C1 segment of cervical spinal cord (tissue), 14 donors: ENCODE measurements around the gene KCNK7.

ENCODE experiments used
- DNase-seq, 14 donors: peaks; one replicate each; lab custom pipeline; 2025; lab: John Stamatoyannopoulos, UW

Gene KCNK7

DNA sequence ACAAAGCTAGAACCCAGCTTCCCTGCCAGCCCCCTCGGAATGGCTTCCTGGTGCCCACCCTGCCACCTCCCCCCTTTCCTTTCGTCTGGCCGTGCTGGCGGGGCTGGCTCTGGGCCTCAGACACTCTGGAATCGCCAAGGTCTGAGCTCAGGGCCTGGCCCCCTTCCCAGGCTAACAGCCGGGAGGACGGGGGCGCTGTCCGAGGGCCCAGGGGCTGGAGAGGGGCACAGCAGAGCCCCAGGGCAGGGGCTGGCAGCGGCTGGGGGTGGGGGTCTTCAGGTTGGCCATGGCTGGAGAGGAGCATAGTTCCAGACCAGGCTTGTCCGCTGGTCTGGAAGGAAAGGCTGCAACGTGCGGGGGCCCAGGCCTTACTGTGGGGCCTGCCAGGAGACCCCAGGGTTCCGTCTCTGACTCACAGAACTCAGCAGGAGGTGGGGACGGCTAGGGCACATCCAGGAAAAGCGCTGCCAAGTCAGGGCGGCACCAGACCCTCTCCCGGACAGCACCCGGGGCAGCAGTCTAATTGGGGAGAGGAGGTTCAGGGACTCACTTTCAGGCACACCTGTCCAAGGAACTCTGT, 36.6 kb downstream of the KCNK7 start:
- peak in 11 of 14 donors; percentile 42 to 87 (median 69) for DNase-seq

DNA sequence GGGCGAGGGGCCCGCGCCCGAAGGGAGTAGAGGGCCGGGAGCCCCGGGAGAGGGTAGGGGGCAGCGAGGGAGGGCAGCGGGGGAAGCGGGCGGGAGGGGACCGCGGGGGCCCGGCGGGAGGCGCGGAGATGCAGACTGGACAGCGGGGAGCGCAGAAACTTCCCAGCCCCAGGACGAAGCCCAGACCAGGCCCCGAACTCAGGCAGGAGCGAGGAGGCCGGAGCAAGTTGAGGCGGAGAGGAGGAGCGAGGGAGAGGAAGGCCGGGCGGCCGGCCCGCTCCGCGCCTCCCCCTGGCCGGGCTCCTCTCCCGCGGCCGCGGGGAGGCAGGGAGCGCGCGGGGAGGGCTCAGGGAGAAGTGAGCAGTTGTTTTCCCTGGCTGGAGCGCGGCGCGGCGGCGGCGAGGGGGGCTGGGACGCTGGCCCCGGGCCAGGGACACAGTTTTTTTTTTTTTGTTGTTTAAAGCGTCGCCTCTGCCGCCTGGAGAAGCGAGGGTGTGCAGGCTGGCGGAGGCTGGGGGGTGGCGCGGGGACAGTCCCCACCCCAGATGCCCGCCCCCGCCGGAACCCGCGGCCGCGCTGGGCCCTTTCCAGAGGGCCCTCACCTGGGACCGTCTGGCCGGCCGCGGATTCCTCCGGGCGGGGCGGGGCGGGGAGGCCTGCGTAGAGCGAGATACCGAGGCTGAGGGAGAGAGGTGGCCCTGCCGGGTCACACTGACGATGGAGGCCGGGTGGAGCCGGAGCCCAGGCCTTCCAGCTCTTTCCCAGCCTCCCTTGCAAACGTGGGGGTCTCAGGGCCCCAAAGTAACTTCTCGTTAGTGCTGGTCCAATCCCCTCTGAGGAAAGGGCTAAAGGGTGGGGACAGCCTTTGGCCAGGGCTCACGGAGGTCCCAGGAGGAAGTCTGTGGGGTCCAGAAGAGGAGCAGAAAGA, 37.3 kb downstream of the KCNK7 start, which contains the start of gene LTBP3:
Gene LTBP3 (minus strand): TSS at position 358 of the 928 bp plus-strand sequence. CDS start 400 bp downstream, outside the sequence.
- DNase-seq, result peak in 13 of 14 donors; percentile 38 to 88 (median 76)

DNA sequence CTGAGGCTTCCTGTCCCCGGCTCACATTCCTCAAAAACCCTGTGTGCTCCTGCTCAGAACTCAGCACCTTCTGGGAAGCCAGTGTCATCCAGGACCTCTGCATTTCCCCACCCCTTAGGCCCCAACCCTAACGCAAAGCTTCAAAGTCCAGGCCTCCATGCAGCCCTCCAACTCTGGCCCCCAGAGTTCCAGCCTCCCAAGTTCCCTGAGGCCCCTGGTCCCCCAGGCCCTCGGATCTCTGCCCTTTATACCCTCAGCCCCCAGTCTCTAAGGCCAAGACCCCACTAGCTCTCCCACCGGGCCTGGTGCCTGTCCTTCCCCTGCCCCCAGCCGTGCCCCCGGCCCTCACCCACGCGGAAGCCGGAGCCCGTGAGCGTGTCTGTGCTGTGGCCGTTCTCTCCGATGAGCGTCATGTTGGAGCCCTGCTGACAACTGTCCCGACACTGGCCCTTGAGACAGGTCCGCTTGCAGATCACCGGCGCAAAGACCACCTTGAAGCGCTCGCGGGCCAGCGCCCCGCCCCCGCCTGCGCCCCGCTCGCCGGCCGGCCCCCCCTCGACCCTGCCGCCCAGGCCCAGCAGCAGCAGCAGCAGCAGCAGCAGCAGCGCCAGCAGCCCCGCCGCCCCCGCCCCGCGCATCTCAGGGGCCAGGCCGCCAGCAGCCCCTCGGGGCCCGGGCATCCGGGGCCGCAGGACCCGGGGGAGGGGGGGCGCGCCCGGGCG, 38.2 kb downstream of the KCNK7 start:
- peak in 7 of 14 donors; percentile 10 to 64 (median 38) for DNase-seq

DNA sequence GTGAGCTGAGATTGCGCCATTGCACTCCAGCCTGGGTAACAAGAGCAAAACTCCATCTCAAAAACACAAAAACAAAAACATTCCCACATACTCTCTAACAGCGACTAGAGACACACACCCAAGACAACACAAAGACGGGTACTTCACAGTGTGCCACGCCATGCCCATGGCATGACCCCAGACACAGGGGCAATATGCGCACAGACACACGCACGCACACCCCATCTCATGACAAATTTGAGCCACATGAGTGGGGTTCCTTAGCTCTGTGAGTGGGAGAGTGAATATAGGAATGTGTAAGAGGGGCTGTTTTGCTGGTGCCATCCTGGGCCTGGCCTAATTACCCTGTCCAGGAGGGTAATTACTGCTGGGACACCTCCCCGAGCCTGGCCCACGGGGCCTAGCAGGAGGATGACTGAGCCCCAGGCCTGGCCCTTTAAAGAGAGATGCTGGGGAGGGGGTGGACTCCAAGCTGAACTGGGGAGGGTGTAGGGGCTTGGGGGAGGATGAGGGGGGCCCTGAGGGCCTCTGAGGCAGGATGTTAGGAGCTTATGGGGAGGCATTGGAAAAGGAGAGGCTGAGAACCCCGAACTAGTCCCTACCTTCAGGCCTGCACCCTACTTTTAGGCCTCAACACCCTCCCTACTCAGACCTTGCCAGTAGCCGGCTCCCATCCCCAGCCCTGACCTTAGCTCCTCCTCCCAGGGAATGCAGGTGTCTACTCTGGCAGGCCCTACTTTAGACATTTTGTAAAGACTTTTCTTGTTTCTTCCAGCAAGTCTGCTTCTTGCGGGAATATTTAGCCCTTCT, 38.9 kb downstream of the KCNK7 start:
- DNase-seq, result peak in 2 of 14 donors; percentile 49 to 55

DNA sequence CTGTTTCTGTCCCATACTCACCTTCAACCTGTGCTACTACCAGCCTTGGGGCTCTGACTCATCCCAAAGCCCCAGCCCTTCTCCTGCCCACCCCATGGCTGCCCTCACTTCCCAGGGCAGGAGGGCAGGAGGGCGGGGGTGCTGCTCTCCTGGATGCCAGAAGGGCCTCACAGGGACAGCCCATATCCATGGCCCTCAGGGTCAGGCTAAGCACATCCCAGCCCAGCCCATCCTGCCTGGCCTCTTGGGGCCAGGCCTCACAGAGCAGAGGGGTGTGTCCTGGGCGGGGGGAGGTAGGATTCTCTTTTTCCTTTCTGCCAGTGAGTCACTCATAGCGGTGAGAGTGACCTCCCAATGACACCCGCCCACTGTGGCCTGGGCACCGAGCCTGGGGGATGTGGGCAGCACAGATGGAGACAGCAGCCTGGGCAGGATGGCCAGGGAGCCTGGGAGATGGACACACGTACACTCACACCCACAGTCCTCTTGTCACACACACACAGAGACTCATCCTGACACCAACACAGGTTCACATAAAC, 39.8 kb downstream of the KCNK7 start:
- peak in 2 of 14 donors; percentile 13 to 61 for DNase-seq

DNA sequence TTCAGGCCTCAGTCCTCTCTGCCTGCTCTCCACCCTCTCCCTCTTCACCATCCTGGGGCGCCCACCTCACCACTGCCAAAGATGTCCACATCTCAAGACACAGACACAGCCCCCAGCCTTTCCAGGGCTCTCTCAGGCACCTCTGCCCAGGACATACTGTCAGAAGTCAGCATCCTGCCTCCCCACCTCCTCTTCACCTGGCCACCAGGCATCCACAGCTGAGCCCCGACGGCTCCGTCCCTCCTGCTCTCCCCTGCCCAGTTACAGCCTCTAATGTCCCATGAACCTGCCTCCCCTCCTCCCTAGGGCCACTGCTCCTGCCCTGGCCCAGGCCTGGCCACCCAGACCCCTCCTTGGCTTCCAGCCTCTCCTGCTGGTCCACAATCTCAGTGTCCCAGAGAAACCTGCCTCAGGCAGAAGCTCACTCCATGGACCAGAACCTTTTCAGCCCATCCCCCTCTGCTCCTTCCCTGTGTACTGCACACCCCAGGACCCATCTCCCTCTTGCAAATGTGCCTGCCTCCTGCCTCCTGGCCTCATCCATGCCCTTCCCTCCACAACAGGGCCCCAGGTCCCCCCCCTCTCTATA, 40.7 kb downstream of the KCNK7 start:
- no peak for DNase-seq

DNA sequence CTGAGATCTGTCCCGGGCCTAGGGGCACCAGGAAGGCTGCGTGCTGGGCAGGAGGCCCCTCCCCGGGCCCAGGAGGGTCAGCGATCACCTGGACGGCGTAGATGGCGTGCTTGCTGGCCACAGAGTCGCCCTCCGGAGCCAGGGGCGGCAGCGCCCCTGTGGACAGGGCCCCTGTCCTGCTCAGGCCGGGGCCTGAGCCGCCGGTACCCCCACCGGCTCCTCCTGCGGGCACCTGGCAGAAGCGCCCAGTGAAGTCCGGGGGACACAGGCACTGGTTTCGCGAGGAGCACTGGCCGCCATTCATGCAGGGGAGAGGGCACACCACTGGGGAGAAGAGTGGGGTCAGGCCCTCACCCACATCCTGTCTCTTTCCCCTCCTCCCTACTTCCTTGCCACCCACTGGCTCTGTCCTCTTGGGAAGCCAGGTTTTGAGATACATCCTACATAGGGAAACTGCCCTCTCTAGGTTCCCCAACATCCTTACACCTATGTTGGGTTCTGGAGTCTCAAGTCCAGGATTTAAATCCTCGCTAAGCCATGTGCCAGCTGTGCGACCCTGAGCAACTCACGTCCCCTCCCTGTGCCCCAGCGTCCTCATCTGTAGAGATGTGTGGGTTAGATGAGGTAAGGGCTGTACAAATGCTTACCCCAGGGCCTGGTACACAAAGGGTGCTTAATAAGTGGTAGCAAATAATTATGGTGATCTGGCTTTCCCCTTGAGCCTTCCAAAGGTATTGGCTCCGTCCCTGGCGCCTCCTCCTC, 41.4 kb downstream of the KCNK7 start:
- DNase-seq, result no peak

DNA sequence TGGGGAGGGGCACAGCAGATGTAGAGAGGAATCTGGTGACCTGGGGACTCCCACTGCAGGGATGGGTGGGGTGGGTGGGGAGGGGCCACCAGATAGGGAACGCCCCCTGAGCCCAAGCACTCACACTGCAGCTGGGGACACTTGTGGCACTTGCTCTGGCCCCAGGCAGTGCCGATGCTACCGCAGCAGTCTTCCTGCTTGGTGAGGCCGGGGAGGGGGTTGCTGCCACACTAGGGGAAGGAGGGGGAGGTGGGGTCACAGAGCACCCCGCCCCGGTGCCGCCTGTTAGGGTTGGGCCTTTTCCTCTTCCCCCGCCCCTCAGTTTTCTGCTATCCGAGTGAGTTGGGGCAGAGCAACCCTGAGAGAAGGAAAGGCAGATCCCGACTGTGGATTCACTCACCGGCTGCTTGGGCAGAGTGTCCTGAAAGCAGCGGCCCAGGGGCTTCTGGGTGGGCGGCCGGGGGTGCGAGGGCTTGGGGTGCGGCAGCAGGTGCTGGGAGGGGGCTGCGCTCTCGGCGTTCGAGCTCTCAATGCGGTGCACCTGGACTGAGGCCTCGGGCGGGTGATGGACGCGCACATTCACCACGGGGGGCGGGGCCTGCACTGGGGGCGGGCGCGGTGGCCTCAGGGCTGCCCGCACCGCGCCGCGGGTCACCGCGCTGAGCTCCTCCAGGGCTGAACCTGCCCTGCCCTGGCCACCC, 42.1 kb downstream of the KCNK7 start:
- DNase-seq, result no peak

DNA sequence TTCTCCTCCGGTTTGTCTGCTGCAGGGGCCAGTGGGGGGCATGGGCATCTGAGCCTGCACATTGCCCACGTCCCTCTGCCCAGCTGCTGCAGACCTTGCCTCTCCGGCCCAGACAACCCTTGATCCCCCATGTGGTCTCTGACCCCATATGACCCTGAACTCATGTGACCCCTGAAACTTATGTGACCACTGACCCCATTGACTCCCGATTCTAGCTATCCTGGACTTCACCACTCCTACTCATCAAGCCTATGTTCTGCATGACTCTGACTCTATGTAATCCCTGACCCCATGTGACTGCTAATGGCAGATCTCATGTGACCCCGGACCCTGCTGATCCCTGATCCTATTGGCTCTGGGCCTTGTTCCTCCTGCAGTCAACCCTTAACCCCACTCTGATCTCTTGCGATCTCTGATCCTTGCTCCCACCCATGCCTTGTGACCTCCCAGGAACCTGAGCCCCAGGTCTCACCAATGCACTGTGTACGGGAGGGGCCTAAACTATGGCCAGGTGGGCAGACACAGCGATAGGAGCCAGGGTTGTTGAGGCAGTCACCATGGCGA, 43.1 kb downstream of the KCNK7 start:
- no peak for DNase-seq

DNA sequence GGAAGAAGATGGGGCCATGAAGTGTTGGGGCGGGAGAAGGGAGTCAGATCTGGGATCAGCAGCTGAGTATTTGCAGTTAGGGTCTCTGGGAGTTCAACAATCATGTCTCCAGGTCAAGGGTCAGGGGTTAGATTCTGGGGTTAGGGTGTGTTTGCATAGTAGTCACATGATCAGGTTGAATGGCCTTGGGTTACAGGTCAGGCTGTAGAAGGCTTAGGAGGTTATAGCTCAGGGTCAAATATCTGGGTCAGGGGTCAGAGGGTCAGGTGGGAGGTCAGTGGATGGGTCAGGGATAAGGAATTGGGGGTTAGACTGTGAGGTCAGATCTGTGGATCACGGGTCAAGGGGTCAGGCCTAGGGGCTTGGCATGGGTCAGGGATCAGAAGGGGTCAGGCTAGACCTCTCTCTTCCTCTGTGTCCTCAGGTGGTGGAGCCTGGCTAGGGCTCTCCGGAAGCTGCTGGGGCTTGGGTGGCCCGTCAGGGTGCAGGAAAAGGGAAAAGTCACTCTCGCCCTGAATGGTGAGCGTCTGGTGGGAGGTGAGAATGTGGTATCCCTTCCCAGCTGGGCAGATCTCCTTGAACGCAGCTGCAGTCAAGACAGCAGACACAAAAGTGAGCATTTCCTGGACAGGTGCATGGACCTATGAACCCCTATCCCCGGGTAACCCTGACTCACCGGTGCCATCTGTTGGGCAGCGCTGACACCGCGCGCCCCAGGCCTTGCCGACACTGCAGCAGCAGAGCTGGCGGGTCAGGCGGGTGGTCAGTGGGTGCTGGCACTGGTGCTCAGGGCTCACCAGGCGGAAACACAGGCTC, 43.8 kb downstream of the KCNK7 start:
- no peak for DNase-seq

DNA sequence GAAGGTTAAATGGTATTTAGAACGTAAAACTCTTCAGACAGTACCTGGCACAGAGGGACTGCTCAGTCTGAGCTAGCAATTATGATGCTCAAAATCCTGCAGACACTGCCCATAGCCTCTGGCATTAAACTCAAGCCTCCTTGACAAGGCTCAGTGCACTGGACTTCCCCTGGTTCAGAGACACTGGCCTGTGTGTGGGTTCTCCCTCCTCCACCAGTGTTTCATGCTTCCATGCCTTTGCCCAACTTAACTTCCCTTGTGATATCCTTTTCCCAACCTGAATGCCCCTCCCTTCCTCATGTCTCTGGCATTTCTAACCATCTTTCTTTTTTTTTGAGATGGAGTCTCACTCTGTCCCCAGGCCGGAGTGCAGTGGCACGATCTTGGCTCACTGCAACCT, 46.5 kb downstream of the KCNK7 start:
- no peak for DNase-seq

DNA sequence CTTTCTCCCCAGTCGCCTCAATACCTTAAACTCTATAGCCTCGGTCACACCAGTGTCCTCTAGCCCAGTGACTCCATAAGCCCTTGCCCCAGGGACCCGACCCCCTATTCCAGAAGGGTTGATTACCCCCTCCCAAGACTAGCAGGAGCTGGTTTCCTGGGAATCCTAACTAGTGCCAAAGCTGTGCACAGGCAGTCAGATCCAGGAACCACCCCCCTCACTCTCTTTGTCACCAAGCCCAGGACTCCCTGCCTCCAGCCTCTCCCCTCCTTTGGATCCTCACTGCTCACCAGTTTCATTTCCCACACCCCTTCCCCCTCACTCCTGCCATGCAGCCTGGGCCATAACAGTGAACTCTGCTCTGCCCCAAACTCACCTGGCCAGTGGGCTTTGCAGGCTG, 47.2 kb downstream of the KCNK7 start:
- DNase-seq, result peak in 4 of 14 donors; percentile 15 to 60 (median 46)

DNA sequence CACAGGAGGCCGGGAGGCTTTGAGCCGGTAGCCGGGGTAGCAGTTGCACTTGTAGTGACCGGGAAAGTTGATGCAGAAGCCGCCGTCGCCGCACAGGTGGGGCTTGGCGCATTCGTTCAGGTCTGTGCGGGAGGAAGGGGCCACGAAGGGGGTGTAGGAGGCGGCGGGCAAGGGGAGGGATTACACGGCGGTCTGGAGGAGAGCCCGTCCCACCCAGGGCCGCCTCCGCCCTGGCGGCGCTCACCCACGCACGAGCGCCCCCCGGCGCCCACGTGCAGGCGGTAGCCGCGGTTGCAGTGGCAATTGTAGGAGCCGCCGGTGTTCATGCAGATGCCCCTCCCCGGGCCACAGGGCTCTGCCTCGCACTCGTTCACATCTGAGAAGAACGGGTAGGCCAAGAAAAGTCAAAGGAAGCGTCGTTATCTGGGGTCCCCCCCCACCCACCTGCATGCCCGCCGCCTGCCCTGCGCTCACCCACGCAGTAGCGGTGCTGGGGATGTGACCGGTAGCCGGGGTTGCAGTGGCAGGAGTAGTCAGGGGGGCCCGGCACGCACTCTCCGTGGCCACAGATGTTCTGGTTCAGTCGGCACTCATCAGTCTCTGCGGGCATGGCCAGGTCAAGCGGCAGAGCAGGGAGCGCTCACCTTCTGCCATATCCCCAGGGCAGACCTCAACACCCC, 48.0 kb downstream of the KCNK7 start:
- DNase-seq, result no peak

DNA sequence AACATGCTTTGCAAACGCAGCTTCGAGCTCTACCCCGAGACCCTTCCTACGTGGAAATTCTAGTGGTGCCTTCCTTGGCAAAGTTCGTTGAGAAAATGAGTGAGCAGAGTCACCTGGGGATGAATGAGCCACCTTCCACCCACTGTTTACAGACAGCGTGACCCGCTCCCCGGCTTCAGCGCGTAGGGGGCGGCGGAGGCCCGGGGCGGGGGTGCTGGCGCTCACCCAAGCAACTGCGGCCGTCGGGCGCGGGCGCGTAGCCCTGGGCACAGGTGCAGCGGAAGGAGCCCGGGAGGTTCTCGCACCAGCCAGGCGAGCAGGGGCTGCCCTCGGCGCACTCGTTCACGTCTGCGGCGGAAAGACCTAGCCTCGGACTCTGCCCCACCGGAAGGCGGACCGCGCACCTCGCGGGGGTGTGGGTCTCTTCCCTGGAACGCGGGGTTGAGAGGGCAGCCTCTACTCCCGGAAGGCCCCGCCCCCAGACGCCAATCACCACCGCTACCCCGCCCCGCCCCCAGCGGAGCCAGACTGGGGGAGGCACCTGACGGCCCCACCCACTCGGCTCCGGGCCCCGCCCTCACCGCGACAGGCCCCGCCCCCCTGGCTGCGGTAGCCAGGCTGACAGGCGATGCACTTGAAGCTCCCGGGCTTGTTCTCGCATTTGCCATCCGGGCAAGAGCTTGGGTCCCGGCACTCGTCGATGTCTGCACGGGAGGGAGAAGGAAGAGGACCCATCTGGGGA, 49.2 kb downstream of the KCNK7 start:
- DNase-seq, result peak in 7 of 14 donors; percentile 25 to 55 (median 37)

DNA sequence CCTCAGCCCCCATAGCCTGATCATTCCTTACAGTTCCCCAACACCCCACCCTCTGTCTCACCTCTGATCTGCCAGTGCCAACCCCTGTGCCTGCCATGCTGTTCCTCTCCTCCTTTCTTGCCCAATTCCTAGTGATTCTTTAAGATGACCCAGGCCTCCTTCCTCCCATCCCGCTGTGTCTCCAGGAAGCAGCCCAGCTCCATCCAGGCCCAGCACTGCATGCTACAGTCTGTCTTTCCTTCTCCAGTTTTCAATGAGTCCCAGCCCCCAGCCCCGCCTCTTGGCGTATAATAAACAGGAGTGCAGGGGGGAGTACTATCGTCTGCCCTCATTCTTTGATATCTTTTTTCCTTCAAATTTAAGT, 49.8 kb downstream of the KCNK7 start:
- no peak for DNase-seq
